ENCODE data around the gene TMEM87B.

Gene TMEM87B

GRCh38 chr2:112156152-112156986 lies 101.3 kb downstream of the TMEM87B start:
- FAIRE-seq, result no peak
- no peak for TF ChIP-seq CTCF (IDR thresholded peaks at IDR 0.05; ENCODE audit: insufficient read depth, missing control alignments)
- DNase-seq (ENCODE audit: insufficient read length, low spot score), result no peak

- TF ChIP-seq CTCF (IDR thresholded peaks at IDR 0.05; ENCODE audit: insufficient read depth, missing control alignments), result no peak
- FAIRE-seq (no peak), DNase-seq (ENCODE audit: insufficient read length, low spot score) (no peak)
Observed at GRCh38 chr2:112157472-112157871, 102.4 kb downstream of the TMEM87B start.

GRCh38 chr2:112159454-112159921 lies 104.4 kb downstream of the TMEM87B start:
- TF ChIP-seq CTCF (IDR thresholded peaks at IDR 0.05; ENCODE audit: insufficient read depth, missing control alignments), result no peak
- DNase-seq (ENCODE audit: insufficient read length, low spot score) (no peak), FAIRE-seq (no peak)

GRCh38 chr2:112160283-112161250 lies 105.5 kb downstream of the TMEM87B start:
- DNase-seq (ENCODE audit: insufficient read length, low spot score) (no peak), FAIRE-seq (no peak)
- TF ChIP-seq CTCF (IDR thresholded peaks at IDR 0.05; ENCODE audit: insufficient read depth, missing control alignments), result no peak

GRCh38 chr2:112161431-112162145 lies 106.5 kb downstream of the TMEM87B start:
- no peak for DNase-seq (ENCODE audit: insufficient read length, low spot score)

More at GRCh38 chr2:112161431-112162145, 106.5 kb downstream of the TMEM87B start:
- no peak for TF ChIP-seq CTCF (IDR thresholded peaks at IDR 0.05; ENCODE audit: insufficient read depth, missing control alignments)
- FAIRE-seq, result no peak

Data from D721Med (cell line).